ENCODE data around the gene HHIPL1.

GRCh38 chr14:99699085-99699760 is 54.3 kb downstream of the HHIPL1 start:
- TF ChIP-seq CTCF (IDR thresholded peaks at IDR 0.05; ENCODE audit: insufficient read depth, low read length, poor library complexity, severe bottlenecking) (no peak), EZH2phosphoT487 (conservative IDR thresholded peaks at IDR 0.05; ENCODE audit: low read length) (no peak)
